Esophagus muscularis mucosa (tissue), 4 donors: ENCODE results near the gene AXL. TPM values are rescaled to one million over a fixed set of nuclear protein-coding genes. Genes with fewer than 3 reads are reported as not detected.

Experiments
- DNase-seq: peaks from one replicate; pipeline ENCODE4 v3.0.0-alpha.2; 2017; ENCODE audit errors: extremely low spot score
- H3K27ac ChIP-seq, 4 donors: fragments of 200-600 bp; sonication (generic); replicated peaks in 1 of 4; 1 replicate in 3 of 4; 2 replicates in 1 of 4; pipeline ENCODE4 v1.5.1; 2016 to 2019; ENCODE audit warnings: mild to moderate bottlenecking in 1 of 4
- H3K27me3 ChIP-seq, 4 donors: fragments of 200-600 bp; sonication (generic); one replicate each; pipeline versions ENCODE4 v1.5.1 to v1.6.0; 2016 to 2019
- H3K36me3 ChIP-seq, 4 donors: fragments of 200-600 bp; sonication (generic); one replicate each; pipeline ENCODE4 v1.5.1; 2016 to 2019
- H3K4me1 ChIP-seq, 4 donors: fragments of 200-600 bp; sonication (generic); one replicate each; pipeline ENCODE4 v1.5.1; 2016 to 2019
- H3K4me3 ChIP-seq, 4 donors: fragments of 200-600 bp; sonication (generic); 1 replicate in 2 of 4; 2 replicates in 2 of 4; pipeline ENCODE4 v1.5.1; 2016 to 2019; ENCODE audit warnings: mild to moderate bottlenecking in 4 of 4, moderate library complexity in 1 of 4
- H3K9me3 ChIP-seq, 4 donors: fragments of 200-600 bp; sonication (generic); 1 replicate in 3 of 4; 2 replicates in 1 of 4; pipeline ENCODE4 v1.5.1; 2016 to 2019
- CTCF ChIP-seq, 3 experiments: fragments of 200-600 bp in 2 of 3; fragments of 450-650 bp in 1 of 3; sonication (generic) in 2 of 3; IDR thresholded peaks; one replicate each; pipeline ENCODE4 v1.5.1; 2017 to 2019; ENCODE audit warnings: antibody characterized with exemption in 3 of 3, mild to moderate bottlenecking in 2 of 3, moderate library complexity in 1 of 3
- EP300 ChIP-seq: sonication (generic); formaldehyde crosslinking; IDR thresholded peaks from one replicate; pipeline ENCODE4 v1.6.1; 2017; ENCODE audit warnings: antibody characterized with exemption
- POLR2A ChIP-seq: fragments of 450-650 bp; IDR thresholded peaks from one replicate; pipeline ENCODE4 v1.6.1; 2017; ENCODE audit warnings: antibody characterized with exemption, moderate library complexity, mild to moderate bottlenecking, low read depth
- POLR2AphosphoS5 ChIP-seq, 2 donors: sonication (generic); formaldehyde crosslinking; IDR thresholded peaks; one replicate each; pipeline ENCODE4 v1.6.1; 2017; ENCODE audit warnings: antibody characterized with exemption in 2 of 2
- WGBS: methylation state at CpG from one replicate; pipeline ENCODE4 v1.1.5; 2018; 5-methylcytosine and 5-hydroxymethylcytosine counted together
- intact Hi-C: fragments of 100-400 bp; cut with DNase I; formaldehyde crosslinking; loops from one replicate; pipeline ENCODE4 v1.15.1; 2023
- total RNA-seq, 4 donors: library from RNA; depleted of rRNA; stranded (reverse); fragments of >200 nt; gene quantifications; one replicate each; pipeline versions ENCODE4 v1.1.0 to v1.2.1, GENCODE V29; 2016

The AXL gene
- total RNA-seq, 4 donors from 2014 or later = 112 to 243 (median 172) TPM

GRCh38 chr19:41222240-41222639 is 3.2 kb downstream of the AXL start:
- Histone ChIP-seq H3K36me3 (peaks cover 0 to 25% (median 5%) of the 10 kb centered on the region in 4 donors), H3K4me3 (no peak overlapping the region), H3K9me3 (no peaks in the 10 kb centered on the region), H3K27me3 (no peaks in the 10 kb centered on the region), H3K27ac (peak overlapping the region; percentile 89 to 97 (median 92)), H3K4me1 (peaks cover 13 to 87% (median 80%) of the 10 kb centered on the region in 4 donors)
- TF ChIP-seq POLR2AphosphoS5 (IDR thresholded peaks at IDR 0.05) (no peak), POLR2A (no peak), CTCF (IDR thresholded peaks at IDR 0.05) (no peak), EP300 (no peak)
- intact Hi-C loops = no loop called here
- no peak for DNase-seq
- WGBS = 72% methylated on average over 10 of the region's 10 CpGs

- intact Hi-C loops = no loop called here
- Histone ChIP-seq H3K27ac (peak overlapping the region; percentile 84 to 95 (median 89)), H3K36me3 (peaks cover 0 to 25% (median 5%) of the 10 kb centered on the region in 4 donors), H3K9me3 (no peaks in the 10 kb centered on the region), H3K4me3 (peak overlapping the region in 1 of 4 donors; percentile 31), H3K27me3 (no peaks in the 10 kb centered on the region), H3K4me1 (peaks cover 9 to 84% (median 75%) of the 10 kb centered on the region in 4 donors)
- TF ChIP-seq POLR2AphosphoS5 (IDR thresholded peaks at IDR 0.05) (no peak), CTCF (IDR thresholded peaks at IDR 0.05) (no peak), POLR2A (no peak), EP300 (no peak)
- WGBS = 38% methylated on average over 8 of the region's 8 CpGs
- no peak for DNase-seq
Measured at GRCh38 chr19:41223431-41224234, 4.6 kb downstream of the AXL start.

GRCh38 chr19:41224632-41225031 is 5.6 kb downstream of the AXL start:
- no peak for TF ChIP-seq POLR2A
- TF ChIP-seq EP300 = no peak
- TF ChIP-seq POLR2AphosphoS5 (IDR thresholded peaks at IDR 0.05) = no peak
- no peak for TF ChIP-seq CTCF (IDR thresholded peaks at IDR 0.05)
- no peak for DNase-seq
- WGBS = 90% methylated on average over 7 of the region's 7 CpGs
- peaks cover 9 to 89% (median 80%) of the 10 kb centered on the region in 4 donors for H3K4me1 ChIP-seq
- peak overlapping the region; percentile 84 to 95 (median 89) for H3K27ac ChIP-seq
- H3K4me3 ChIP-seq = no peak overlapping the region
- H3K36me3 ChIP-seq = peaks cover 0 to 25% (median 5%) of the 10 kb centered on the region in 4 donors
- no peaks in the 10 kb centered on the region for H3K9me3 ChIP-seq
- H3K27me3 ChIP-seq = no peaks in the 10 kb centered on the region
- intact Hi-C loops = no loop called here

GRCh38 chr19:41225238-41226052 is 6.4 kb downstream of the AXL start:
- WGBS = 51% methylated on average over 27 of the region's 29 CpGs
- TF ChIP-seq EP300 (no peak), POLR2A (no peak), CTCF (IDR thresholded peaks at IDR 0.05) (no peak), POLR2AphosphoS5 (IDR thresholded peaks at IDR 0.05) (peak; percentile 43 to 83)
- intact Hi-C loops = no loop called here
- H3K27me3 ChIP-seq = no peaks in the 10 kb centered on the region
- peak overlapping the region; percentile 57 to 67 (median 62) for H3K4me3 ChIP-seq
- peaks cover 9 to 82% (median 75%) of the 10 kb centered on the region in 4 donors for H3K4me1 ChIP-seq
- peak; percentile 95 for DNase-seq
- H3K27ac ChIP-seq = peak overlapping the region; percentile 84 to 95 (median 89)
- H3K9me3 ChIP-seq = no peaks in the 10 kb centered on the region
- H3K36me3 ChIP-seq = peaks cover 0 to 25% (median 5%) of the 10 kb centered on the region in 4 donors
